Measurements from ENCODE around the gene BRPF3. TPM values are rescaled to one million over a fixed set of nuclear protein-coding genes. Genes with fewer than 3 reads are reported as not detected.
A peak's percentile ranks its signal among the peaks of the same experiment; 100 is the strongest.

BRPF3 gene
- 10 to 100 TPM; 18.0 to 26.0 TPM for total RNA-seq

DNA sequence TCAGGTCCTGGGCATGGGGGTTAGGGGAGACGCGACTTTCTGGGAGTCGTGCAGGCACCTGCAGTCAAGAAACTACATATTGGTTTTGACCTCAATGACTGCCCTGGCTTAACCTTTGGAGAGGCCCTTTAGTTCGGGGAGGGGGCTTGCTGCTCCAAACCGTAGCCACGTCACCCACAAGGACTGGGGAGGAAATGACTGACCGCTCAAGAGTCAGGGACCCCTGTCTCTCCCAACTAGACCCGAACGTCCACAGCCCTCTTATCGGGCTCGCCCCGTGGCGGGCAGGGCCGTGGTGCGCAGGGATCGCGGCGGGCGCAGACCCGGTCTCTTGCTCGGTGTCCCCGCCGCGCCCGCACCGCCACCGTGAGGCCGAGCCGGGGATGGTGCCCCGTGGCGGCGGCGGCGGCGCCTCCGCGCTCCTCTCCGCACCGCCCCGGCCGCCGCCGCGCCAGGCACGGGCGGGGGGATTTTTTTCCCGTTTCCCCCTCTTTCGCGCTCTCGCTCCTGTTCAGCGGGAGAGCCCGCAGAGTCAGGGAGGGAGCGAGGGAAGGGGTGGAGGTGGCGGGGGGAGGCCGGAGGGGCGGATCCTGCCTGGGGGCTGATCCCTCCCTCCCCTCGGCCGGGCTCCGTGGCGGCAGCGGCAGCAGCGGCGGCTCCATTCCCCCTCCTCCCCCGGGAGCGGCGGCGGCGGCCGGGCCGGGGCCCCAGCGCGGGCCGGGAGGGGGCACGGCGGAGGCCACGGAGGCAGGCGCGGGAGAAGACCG lies at the start of gene BRPF3:
Gene BRPF3 (plus strand): TSS at position 632 of the 767 bp plus-strand sequence. CDS start 3,579 bp downstream, outside the sequence.
- no peaks in the 10 kb centered on the region for H3K27me3 Mint-ChIP-seq
- peaks cover 15% of the 10 kb centered on the region for H3K36me3 Mint-ChIP-seq (ENCODE audit: low read depth)
- ATAC-seq (peak; percentile 63), DNase-seq (peak; percentile 88)
- ChIA-PET POLR2A (interaction anchor here (1.3 kb wide), 1 partner anchor 65 kb away, joined by 3 read pairs; no protein-coding TSS in a partner anchor), CTCF (interaction anchor here (0.6 to 1.3 kb wide), 4 partner anchors 22 to 212 kb away, joined by 3 to 7 read pairs (median 4); no protein-coding TSS in a partner anchor)
- peak within 1 kb of the TSS; percentile 82 for H3K4me3 Mint-ChIP-seq
- intact Hi-C loops (cut with DNase I, micrococcal nuclease): loop anchor here (1.0 to 5.0 kb wide), 10 partner anchors 57 to 1046 kb away; partner anchors contain the start of genes CDKN1A (in 1 of the 2), MAPK13 (in 1 of the 2), MAPK14 (in 1 of the 2) and SRPK1 (in 1 of the 2)
- H3K4me1 Mint-ChIP-seq: peaks cover 38% of the 10 kb centered on the region
- H3K9me3 Mint-ChIP-seq (ENCODE audit: low read depth): no peaks in the 10 kb centered on the region
- H3K27ac Mint-ChIP-seq: peak within 1 kb of the TSS; percentile 90

DNA sequence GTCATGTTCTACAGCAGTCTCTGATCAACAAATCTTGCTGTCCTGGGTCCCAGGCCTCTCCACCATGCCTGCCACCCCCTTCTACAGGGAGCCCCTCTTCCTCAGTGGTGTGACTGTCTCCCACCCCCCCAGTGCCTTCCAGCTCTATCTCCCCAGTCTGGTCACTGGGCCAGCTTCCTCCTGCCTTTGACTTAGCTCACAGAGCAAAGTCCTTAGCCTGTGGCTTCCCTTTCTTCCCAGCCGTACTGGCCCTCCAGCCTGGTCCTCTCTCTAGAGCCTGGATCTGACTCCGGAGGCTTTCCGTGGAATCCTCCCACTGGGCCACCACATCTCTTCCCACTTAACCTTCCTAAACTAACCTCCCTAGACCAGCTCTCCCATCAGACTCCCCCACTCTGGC lies 49.2 kb upstream of the BRPF3 start:
- Mint-ChIP-seq H3K9me3 (ENCODE audit: low read depth) (peaks cover 5% of the 10 kb centered on the region), H3K27me3 (no peaks in the 10 kb centered on the region), H3K4me3 (no peak overlapping the region), H3K36me3 (ENCODE audit: low read depth) (peaks cover under 1% of the 10 kb centered on the region), H3K4me1 (peaks cover 13% of the 10 kb centered on the region), H3K27ac (no peak overlapping the region)
- CTCF ChIA-PET: interaction anchor here (0.7 kb wide), 1 partner anchor 149 kb away, joined by 3 read pairs; no protein-coding TSS in a partner anchor
- POLR2A ChIA-PET: no interaction called here
- no peak for ATAC-seq
- intact Hi-C loops (cut with DNase I, micrococcal nuclease): no loop called here
- DNase-seq: no peak

DNA sequence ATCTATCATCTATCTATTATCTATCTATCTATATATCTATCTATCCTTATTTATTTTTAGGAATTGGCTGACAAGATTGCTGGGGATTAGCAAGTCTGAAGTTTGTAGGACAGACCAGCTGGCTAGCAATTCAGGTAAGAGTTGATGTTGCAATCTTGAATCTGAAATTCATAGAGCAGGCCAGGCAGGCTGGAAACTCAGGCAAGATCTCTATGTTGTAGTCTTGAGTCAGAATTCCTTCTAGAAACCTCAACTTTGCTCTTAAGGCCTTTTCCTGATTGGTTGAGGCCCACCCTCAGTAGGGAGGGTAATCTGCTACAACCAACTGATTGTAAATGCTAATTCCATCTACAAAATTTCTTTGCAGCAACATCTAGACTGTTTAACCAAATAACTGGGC lies 47.1 kb upstream of the BRPF3 start:
- Mint-ChIP-seq H3K27me3 (no peaks in the 10 kb centered on the region), H3K4me3 (no peak overlapping the region), H3K4me1 (peaks cover 11% of the 10 kb centered on the region), H3K9me3 (ENCODE audit: low read depth) (peaks cover 5% of the 10 kb centered on the region), H3K36me3 (ENCODE audit: low read depth) (no peaks in the 10 kb centered on the region), H3K27ac (no peak overlapping the region)
- DNase-seq (no peak), ATAC-seq (no peak)
- intact Hi-C loops (cut with DNase I, micrococcal nuclease): no loop called here
- POLR2A ChIA-PET: no interaction called here
- CTCF ChIA-PET: no interaction called here

DNA sequence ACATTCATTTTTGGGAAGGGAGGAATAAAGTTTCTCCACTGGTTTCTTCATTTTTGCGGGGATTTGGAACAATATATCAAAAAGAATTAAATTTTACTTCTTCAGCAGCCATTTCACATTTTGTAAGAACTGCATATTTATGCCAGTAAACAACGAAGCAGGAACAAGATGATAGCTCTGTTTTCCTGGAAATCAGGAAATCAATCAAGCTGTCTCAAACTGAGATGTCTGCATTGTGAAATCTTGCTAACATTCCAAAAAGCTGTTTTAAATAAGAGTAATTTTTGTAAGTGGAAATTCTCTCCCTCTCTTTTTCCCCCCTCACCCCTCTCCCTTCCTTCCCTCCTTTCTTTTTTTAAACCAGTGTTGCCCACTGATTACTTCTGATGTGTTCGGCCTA lies 46.3 kb upstream of the BRPF3 start:
- Mint-ChIP-seq H3K4me3 (no peak overlapping the region), H3K9me3 (ENCODE audit: low read depth) (peaks cover 8% of the 10 kb centered on the region), H3K27ac (no peak overlapping the region), H3K27me3 (no peaks in the 10 kb centered on the region), H3K36me3 (ENCODE audit: low read depth) (peaks cover 2% of the 10 kb centered on the region), H3K4me1 (peaks cover 11% of the 10 kb centered on the region)
- DNase-seq (no peak), ATAC-seq (no peak)
- intact Hi-C loops (cut with DNase I, micrococcal nuclease): no loop called here
- ChIA-PET CTCF (interaction anchor here (0.7 kb wide), 2 partner anchors 56 to 357 kb away, joined by 3 to 4 read pairs; no protein-coding TSS in a partner anchor), POLR2A (interaction anchor here (0.6 kb wide), 1 partner anchor 26 kb away, joined by 3 read pairs; no protein-coding TSS in a partner anchor)

DNA sequence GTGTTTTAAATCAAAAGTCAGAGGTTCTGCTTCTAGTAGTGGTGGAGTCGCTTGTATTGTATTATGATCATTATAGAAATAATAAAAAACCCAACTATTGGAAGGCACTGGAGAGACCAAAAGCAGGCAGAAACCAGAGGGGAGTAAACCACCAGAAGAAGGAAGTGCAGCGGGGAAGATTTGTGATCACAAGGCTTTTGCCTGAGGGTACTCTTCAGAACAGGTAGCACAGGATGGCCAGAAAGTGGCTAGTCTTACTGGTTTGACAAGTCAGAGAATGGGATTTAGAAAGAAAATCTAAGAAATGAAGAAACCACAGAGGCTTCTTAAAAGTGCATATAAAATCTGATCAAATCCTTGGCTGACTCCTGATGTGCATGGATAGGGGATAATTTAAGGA lies 42.3 kb upstream of the BRPF3 start:
- intact Hi-C loops (cut with DNase I, micrococcal nuclease): no loop called here
- H3K27me3 Mint-ChIP-seq: no peaks in the 10 kb centered on the region
- POLR2A ChIA-PET: no interaction called here

DNA sequence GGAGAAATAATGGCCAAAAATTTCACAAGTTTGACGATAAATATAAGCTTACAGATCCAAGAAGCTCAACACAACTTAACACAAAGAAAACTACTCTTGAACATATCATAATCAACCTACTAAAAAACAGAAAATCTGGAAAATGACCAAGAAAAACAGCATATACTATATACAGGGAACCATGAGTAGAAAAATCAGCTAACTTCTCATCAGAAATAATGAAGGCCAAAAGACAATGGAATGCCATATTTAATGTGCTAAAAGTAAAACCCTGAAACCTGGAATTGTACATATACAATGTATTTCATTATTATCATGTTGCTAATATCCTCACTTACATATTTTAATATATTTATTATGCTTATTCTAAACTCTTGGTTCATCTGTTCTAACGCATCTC lies 40.9 kb upstream of the BRPF3 start:
- DNase-seq (no peak), ATAC-seq (no peak)
- intact Hi-C loops (cut with DNase I, micrococcal nuclease): no loop called here
- H3K27ac Mint-ChIP-seq: no peak overlapping the region
- POLR2A ChIA-PET: no interaction called here
- no peak overlapping the region for H3K4me3 Mint-ChIP-seq
- H3K27me3 Mint-ChIP-seq: no peaks in the 10 kb centered on the region
- H3K9me3 Mint-ChIP-seq (ENCODE audit: low read depth): peaks cover 12% of the 10 kb centered on the region
- peaks cover 6% of the 10 kb centered on the region for H3K36me3 Mint-ChIP-seq (ENCODE audit: low read depth)
- no peaks in the 10 kb centered on the region for H3K4me1 Mint-ChIP-seq
- CTCF ChIA-PET: interaction anchor here (1.2 kb wide), 1 partner anchor 16 kb away, joined by 3 read pairs; no protein-coding TSS in a partner anchor

More for the DNA sequence above, 42.3 kb upstream of the BRPF3 start:
- Mint-ChIP-seq H3K4me1 (peaks cover 5% of the 10 kb centered on the region), H3K36me3 (ENCODE audit: low read depth) (peaks cover 6% of the 10 kb centered on the region), H3K27ac (no peak overlapping the region), H3K9me3 (ENCODE audit: low read depth) (peaks cover 10% of the 10 kb centered on the region), H3K4me3 (no peak overlapping the region)
- ATAC-seq (no peak), DNase-seq (no peak)
- CTCF ChIA-PET: no interaction called here

DNA sequence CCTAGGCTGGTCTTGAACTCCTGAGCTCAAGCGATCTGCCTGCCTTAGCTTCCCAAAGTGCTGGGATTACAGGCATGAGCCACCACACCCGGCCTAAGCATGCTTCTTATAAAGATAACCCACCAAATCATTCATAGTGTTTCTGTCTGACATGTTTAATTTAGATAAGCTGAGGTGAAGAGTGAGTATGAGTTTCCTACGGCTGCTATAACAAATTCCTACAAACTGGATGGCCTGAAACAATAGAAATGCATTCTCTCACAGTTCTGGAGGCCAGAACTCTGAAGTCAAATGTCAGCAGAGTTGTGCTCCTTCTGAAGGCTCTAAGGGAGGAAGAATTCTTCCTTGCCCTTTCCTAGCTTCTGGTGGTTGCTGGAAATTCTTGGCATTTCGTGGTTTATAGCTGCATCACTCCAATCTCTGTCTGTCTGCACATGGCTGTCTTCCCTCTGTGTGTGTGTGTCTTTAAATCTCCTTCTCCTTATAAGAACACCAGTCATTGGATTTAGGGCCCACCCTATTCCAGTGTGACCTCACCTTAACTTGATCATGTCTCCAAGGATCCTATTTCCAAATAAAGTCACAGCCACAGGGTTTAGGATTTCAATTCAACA lies 36.3 kb upstream of the BRPF3 start:
- Mint-ChIP-seq H3K27me3 (no peaks in the 10 kb centered on the region), H3K4me1 (no peaks in the 10 kb centered on the region), H3K36me3 (ENCODE audit: low read depth) (peaks cover 4% of the 10 kb centered on the region), H3K27ac (no peak overlapping the region), H3K9me3 (ENCODE audit: low read depth) (peaks cover 9% of the 10 kb centered on the region), H3K4me3 (no peak overlapping the region)
- ChIA-PET CTCF (interaction anchor here (0.5 kb wide), 1 partner anchor 153 kb away, joined by 4 read pairs; no protein-coding TSS in a partner anchor), POLR2A (interaction anchor here (0.6 kb wide), 1 partner anchor 1123 kb away, joined by 3 read pairs; no protein-coding TSS in a partner anchor)
- intact Hi-C loops (cut with DNase I, micrococcal nuclease): no loop called here
- DNase-seq: no peak
- ATAC-seq: no peak

DNA sequence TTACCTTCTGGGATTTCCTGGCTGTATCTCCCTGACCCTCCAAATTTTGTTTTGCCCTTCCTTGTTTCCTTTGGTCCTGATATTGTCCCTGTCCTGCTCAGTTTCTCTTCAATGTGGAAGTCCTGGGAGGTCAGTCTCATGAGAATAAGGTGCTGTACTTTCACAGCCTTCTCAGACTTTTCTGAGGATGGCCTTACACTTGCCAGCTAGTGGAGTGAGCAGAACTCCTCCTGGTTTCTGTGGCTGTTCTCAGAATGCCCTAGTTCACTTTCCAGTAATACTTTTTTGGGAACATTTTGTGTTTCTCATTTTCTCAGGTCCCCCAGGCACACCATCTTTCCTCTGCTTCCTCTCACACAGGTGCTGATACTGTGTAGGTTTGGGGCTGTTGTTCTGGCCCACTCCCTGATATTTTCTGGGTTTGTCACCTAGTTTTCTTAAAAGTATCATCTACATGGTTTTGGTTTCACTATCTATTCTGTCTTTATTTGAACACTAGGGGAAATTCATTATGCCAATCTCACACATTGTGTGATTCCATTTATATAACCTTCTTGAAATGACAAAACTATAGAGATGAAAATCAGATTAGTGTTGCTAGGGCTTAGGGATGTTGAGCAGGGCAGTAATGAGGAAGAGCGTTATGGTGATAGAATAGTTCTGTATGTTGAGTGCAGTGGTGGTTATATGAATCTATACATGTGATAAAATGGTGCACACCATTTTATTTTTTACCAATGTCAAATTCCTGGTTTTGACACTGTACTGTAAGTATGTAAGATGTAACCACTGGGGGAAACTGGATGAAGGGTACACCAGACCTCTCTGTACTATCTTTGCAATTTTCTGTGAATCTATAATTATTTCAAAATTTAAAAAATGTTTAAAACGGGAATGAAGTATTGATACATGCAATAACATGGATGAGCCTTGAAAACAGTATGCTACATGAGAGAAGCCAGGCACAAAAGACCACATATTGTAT lies 27.2 kb upstream of the BRPF3 start:
- peak overlapping the region; percentile 75 for H3K27ac Mint-ChIP-seq
- H3K4me3 Mint-ChIP-seq: no peak overlapping the region
- no peaks in the 10 kb centered on the region for H3K27me3 Mint-ChIP-seq
- intact Hi-C loops (cut with DNase I, micrococcal nuclease): no loop called here
- DNase-seq (no peak), ATAC-seq (peak; percentile 84)
- ChIA-PET POLR2A (no interaction called here), CTCF (interaction anchor here (0.5 to 1.1 kb wide), 2 partner anchors 28 to 296 kb away, joined by 3 to 5 read pairs; no protein-coding TSS in a partner anchor)
- peaks cover 2% of the 10 kb centered on the region for H3K36me3 Mint-ChIP-seq (ENCODE audit: low read depth)
- peaks cover 21% of the 10 kb centered on the region for H3K4me1 Mint-ChIP-seq
- H3K9me3 Mint-ChIP-seq (ENCODE audit: low read depth): peaks cover 2% of the 10 kb centered on the region

DNA sequence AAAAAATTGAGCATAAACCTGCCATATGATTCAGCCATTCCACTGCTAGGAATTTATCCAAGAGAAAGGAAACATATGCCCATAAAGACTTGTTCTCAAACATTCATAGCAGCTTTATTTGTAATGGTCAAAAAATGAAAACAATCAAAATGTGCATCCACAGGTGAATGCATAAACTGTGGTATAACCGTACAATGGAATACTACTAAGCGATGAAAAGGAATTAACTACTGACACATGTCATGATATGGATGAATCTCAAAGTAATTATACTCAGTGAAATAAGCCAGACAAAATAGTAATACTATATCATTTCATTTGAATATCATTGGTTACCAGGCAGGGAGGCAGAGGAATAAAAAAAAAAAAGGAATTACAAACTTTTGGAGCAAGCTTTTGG lies 25.8 kb upstream of the BRPF3 start:
- H3K36me3 Mint-ChIP-seq (ENCODE audit: low read depth): peaks cover 2% of the 10 kb centered on the region
- no peaks in the 10 kb centered on the region for H3K27me3 Mint-ChIP-seq
- DNase-seq: no peak
- CTCF ChIA-PET: interaction anchor here (0.7 to 1.5 kb wide), 7 partner anchors 18 to 142 kb away, joined by 3 to 6 read pairs (median 3); no protein-coding TSS in a partner anchor
- peaks cover 21% of the 10 kb centered on the region for H3K4me1 Mint-ChIP-seq
- ATAC-seq: no peak
- POLR2A ChIA-PET: no interaction called here
- H3K4me3 Mint-ChIP-seq: no peak overlapping the region
- peaks cover 2% of the 10 kb centered on the region for H3K9me3 Mint-ChIP-seq (ENCODE audit: low read depth)
- H3K27ac Mint-ChIP-seq: no peak overlapping the region
- intact Hi-C loops (cut with DNase I, micrococcal nuclease): no loop called here

DNA sequence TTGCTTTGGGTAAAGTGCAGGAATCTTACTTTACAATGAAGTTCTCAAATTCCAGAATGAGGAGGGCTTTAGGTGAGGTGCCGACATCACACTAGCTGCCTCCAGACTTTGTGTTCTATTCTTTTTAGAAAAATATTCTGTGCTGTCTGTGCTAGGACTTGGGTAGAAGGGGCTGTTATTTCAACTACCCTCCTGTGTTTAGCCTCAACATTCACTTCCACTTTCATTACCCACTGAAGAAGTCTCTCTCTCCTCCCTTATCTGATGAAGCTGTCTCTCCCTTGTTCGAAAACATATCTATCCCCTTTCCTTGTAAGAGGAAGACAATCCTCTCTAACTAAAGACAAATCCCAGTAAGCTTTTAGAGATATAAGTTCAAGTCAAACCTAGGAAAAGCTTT lies 25.0 kb upstream of the BRPF3 start:
- POLR2A ChIA-PET: no interaction called here

DNA sequence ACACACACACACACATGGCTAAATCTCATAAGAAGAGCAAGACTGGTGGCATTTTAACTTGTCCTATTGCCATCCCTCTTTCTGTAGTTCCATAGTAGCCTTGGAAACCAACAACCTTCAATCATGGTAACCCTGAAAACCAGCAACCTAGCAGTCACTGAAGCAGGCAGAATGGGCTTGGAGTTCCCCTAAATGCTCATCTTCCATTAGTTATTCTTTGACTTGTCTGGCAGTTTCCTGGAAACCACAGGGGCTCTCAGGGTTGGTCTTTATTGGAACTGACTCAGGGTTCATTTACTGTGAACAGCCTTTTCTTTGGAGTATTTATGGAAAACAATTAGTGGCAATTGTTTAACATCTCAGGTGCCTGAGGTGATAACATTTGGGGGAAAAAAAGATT lies 19.4 kb upstream of the BRPF3 start:
- H3K27ac Mint-ChIP-seq: no peak overlapping the region
- CTCF ChIA-PET: no interaction called here
- POLR2A ChIA-PET: no interaction called here
- peaks cover 20% of the 10 kb centered on the region for H3K36me3 Mint-ChIP-seq (ENCODE audit: low read depth)
- DNase-seq (peak; percentile 43), ATAC-seq (peak; percentile 73)
- no peak overlapping the region for H3K4me3 Mint-ChIP-seq
- peaks cover 17% of the 10 kb centered on the region for H3K9me3 Mint-ChIP-seq (ENCODE audit: low read depth)
- peaks cover 8% of the 10 kb centered on the region for H3K4me1 Mint-ChIP-seq
- intact Hi-C loops (cut with DNase I, micrococcal nuclease): no loop called here
- H3K27me3 Mint-ChIP-seq: no peaks in the 10 kb centered on the region

More for the DNA sequence above, 25.0 kb upstream of the BRPF3 start:
- peaks cover 2% of the 10 kb centered on the region for H3K36me3 Mint-ChIP-seq (ENCODE audit: low read depth)
- no peak overlapping the region for H3K4me3 Mint-ChIP-seq
- H3K27ac Mint-ChIP-seq: peak overlapping the region; percentile 33
- peaks cover 2% of the 10 kb centered on the region for H3K9me3 Mint-ChIP-seq (ENCODE audit: low read depth)
- ATAC-seq: no peak
- intact Hi-C loops (cut with DNase I, micrococcal nuclease): no loop called here
- DNase-seq: no peak
- peaks cover 21% of the 10 kb centered on the region for H3K4me1 Mint-ChIP-seq
- CTCF ChIA-PET: interaction anchor here (0.5 to 1.5 kb wide), 11 partner anchors 11 to 599 kb away, joined by 3 to 6 read pairs (median 4); no protein-coding TSS in a partner anchor
- H3K27me3 Mint-ChIP-seq: no peaks in the 10 kb centered on the region

Measured in activated CD4-positive, alpha-beta T cell treated with anti-CD3 and anti-CD28 coated beads for 36 hours (primary cell).